ENCODE results near the gene BMP7.

The BMP7 gene

GRCh38 chr20:57188576-57189079, 77.8 kb downstream of the BMP7 start:
- Histone ChIP-seq H3K9me3 (ENCODE audit: control insufficient read depth in 2 of 2, low read length in 2 of 2) (peaks cover 0 to 3% of the 10 kb centered on the region in 2 donors), H3K27ac (ENCODE audit: low read length) (no peak overlapping the region), H3K9ac (ENCODE audit: low read length in 2 of 2) (no peak overlapping the region), H3K4me1 (ENCODE audit: control insufficient read depth, insufficient read depth, low read length) (no peaks in the 10 kb centered on the region), H3K4me3 (ENCODE audit: low read length in 2 of 2) (no peak overlapping the region), H3K27me3 (ENCODE audit: control insufficient read depth in 1 of 2, insufficient read depth in 2 of 2, low read length in 2 of 2) (no peaks in the 10 kb centered on the region), H3K36me3 (ENCODE audit: control insufficient read depth in 2 of 2, insufficient read depth in 2 of 2, low read length in 2 of 2) (no peaks in the 10 kb centered on the region)

- Histone ChIP-seq H3K27ac (ENCODE audit: low read length) (no peak overlapping the region), H3K4me3 (ENCODE audit: low read length in 2 of 2) (no peak overlapping the region), H3K4me1 (ENCODE audit: control insufficient read depth, insufficient read depth, low read length) (no peaks in the 10 kb centered on the region), H3K27me3 (ENCODE audit: control insufficient read depth in 1 of 2, insufficient read depth in 2 of 2, low read length in 2 of 2) (no peaks in the 10 kb centered on the region), H3K9ac (ENCODE audit: low read length in 2 of 2) (no peak overlapping the region), H3K36me3 (ENCODE audit: control insufficient read depth in 2 of 2, insufficient read depth in 2 of 2, low read length in 2 of 2) (no peaks in the 10 kb centered on the region), H3K9me3 (ENCODE audit: control insufficient read depth in 2 of 2, low read length in 2 of 2) (peaks cover 0 to 3% of the 10 kb centered on the region in 2 donors)
Observed at GRCh38 chr20:57188056-57188455, 78.4 kb downstream of the BMP7 start.

- Histone ChIP-seq H3K4me3 (ENCODE audit: low read length in 2 of 2) (no peak overlapping the region), H3K36me3 (ENCODE audit: control insufficient read depth in 2 of 2, insufficient read depth in 2 of 2, low read length in 2 of 2) (no peaks in the 10 kb centered on the region), H3K27me3 (ENCODE audit: control insufficient read depth in 1 of 2, insufficient read depth in 2 of 2, low read length in 2 of 2) (peaks cover 0 to 1% of the 10 kb centered on the region in 2 donors), H3K9me3 (ENCODE audit: control insufficient read depth in 2 of 2, low read length in 2 of 2) (peaks cover 0 to 3% of the 10 kb centered on the region in 2 donors), H3K27ac (ENCODE audit: low read length) (no peak overlapping the region), H3K4me1 (ENCODE audit: control insufficient read depth, insufficient read depth, low read length) (no peaks in the 10 kb centered on the region), H3K9ac (ENCODE audit: low read length in 2 of 2) (no peak overlapping the region)
Observed at GRCh38 chr20:57187068-57187634, 79.3 kb downstream of the BMP7 start.

- Histone ChIP-seq H3K36me3 (ENCODE audit: control insufficient read depth in 2 of 2, insufficient read depth in 2 of 2, low read length in 2 of 2) (no peaks in the 10 kb centered on the region), H3K4me3 (ENCODE audit: low read length in 2 of 2) (no peak overlapping the region), H3K27me3 (ENCODE audit: control insufficient read depth in 1 of 2, insufficient read depth in 2 of 2, low read length in 2 of 2) (peaks cover 0 to 2% of the 10 kb centered on the region in 2 donors), H3K9ac (ENCODE audit: low read length in 2 of 2) (no peak overlapping the region), H3K4me1 (ENCODE audit: control insufficient read depth, insufficient read depth, low read length) (no peaks in the 10 kb centered on the region), H3K27ac (ENCODE audit: low read length) (no peak overlapping the region), H3K9me3 (ENCODE audit: control insufficient read depth in 2 of 2, low read length in 2 of 2) (peaks cover 0 to 3% of the 10 kb centered on the region in 2 donors)
Observed at GRCh38 chr20:57186192-57186591, 80.2 kb downstream of the BMP7 start.

GRCh38 chr20:57185188-57185743, 81.2 kb downstream of the BMP7 start:
- Histone ChIP-seq H3K9me3 (ENCODE audit: control insufficient read depth in 2 of 2, low read length in 2 of 2) (peaks cover 0 to 3% of the 10 kb centered on the region in 2 donors), H3K36me3 (ENCODE audit: control insufficient read depth in 2 of 2, insufficient read depth in 2 of 2, low read length in 2 of 2) (no peaks in the 10 kb centered on the region), H3K4me1 (ENCODE audit: control insufficient read depth, insufficient read depth, low read length) (no peaks in the 10 kb centered on the region), H3K9ac (ENCODE audit: low read length in 2 of 2) (no peak overlapping the region), H3K27me3 (ENCODE audit: control insufficient read depth in 1 of 2, insufficient read depth in 2 of 2, low read length in 2 of 2) (peaks cover 0 to 2% of the 10 kb centered on the region in 2 donors), H3K4me3 (ENCODE audit: low read length in 2 of 2) (no peak overlapping the region), H3K27ac (ENCODE audit: low read length) (no peak overlapping the region)

- Histone ChIP-seq H3K27ac (ENCODE audit: low read length) (no peak overlapping the region), H3K4me1 (ENCODE audit: control insufficient read depth, insufficient read depth, low read length) (no peaks in the 10 kb centered on the region), H3K9me3 (ENCODE audit: control insufficient read depth in 2 of 2, low read length in 2 of 2) (peaks cover 0 to 3% of the 10 kb centered on the region in 2 donors), H3K9ac (ENCODE audit: low read length in 2 of 2) (no peak overlapping the region), H3K27me3 (ENCODE audit: control insufficient read depth in 1 of 2, insufficient read depth in 2 of 2, low read length in 2 of 2) (peaks cover 2 to 3% of the 10 kb centered on the region in 2 donors), H3K4me3 (ENCODE audit: low read length in 2 of 2) (no peak overlapping the region), H3K36me3 (ENCODE audit: control insufficient read depth in 2 of 2, insufficient read depth in 2 of 2, low read length in 2 of 2) (no peaks in the 10 kb centered on the region)
Observed at GRCh38 chr20:57183457-57184009, 82.9 kb downstream of the BMP7 start.

GRCh38 chr20:57181639-57182038, 84.8 kb downstream of the BMP7 start:
- peaks cover 3 to 5% of the 10 kb centered on the region in 2 donors for H3K27me3 ChIP-seq (ENCODE audit: control insufficient read depth in 1 of 2, insufficient read depth in 2 of 2, low read length in 2 of 2)

GRCh38 chr20:57180954-57181353, 85.5 kb downstream of the BMP7 start:
- no peaks in the 10 kb centered on the region for H3K4me1 ChIP-seq (ENCODE audit: control insufficient read depth, insufficient read depth, low read length)
- no peak overlapping the region for H3K27ac ChIP-seq (ENCODE audit: low read length)
- peaks cover 3% of the 10 kb centered on the region in 2 donors for H3K9me3 ChIP-seq (ENCODE audit: control insufficient read depth in 2 of 2, low read length in 2 of 2)
- H3K36me3 ChIP-seq (ENCODE audit: control insufficient read depth in 2 of 2, insufficient read depth in 2 of 2, low read length in 2 of 2) = no peaks in the 10 kb centered on the region
- H3K4me3 ChIP-seq (ENCODE audit: low read length in 2 of 2) = no peak overlapping the region
- H3K27me3 ChIP-seq (ENCODE audit: control insufficient read depth in 1 of 2, insufficient read depth in 2 of 2, low read length in 2 of 2) = peaks cover 3 to 5% of the 10 kb centered on the region in 2 donors
- no peak overlapping the region for H3K9ac ChIP-seq (ENCODE audit: low read length in 2 of 2)

More at GRCh38 chr20:57181639-57182038, 84.8 kb downstream of the BMP7 start:
- no peak overlapping the region for H3K9ac ChIP-seq (ENCODE audit: low read length in 2 of 2)
- H3K4me1 ChIP-seq (ENCODE audit: control insufficient read depth, insufficient read depth, low read length) = no peaks in the 10 kb centered on the region
- H3K36me3 ChIP-seq (ENCODE audit: control insufficient read depth in 2 of 2, insufficient read depth in 2 of 2, low read length in 2 of 2) = no peaks in the 10 kb centered on the region
- H3K27ac ChIP-seq (ENCODE audit: low read length) = no peak overlapping the region
- H3K9me3 ChIP-seq (ENCODE audit: control insufficient read depth in 2 of 2, low read length in 2 of 2) = peaks cover 3% of the 10 kb centered on the region in 2 donors
- no peak overlapping the region for H3K4me3 ChIP-seq (ENCODE audit: low read length in 2 of 2)

- no peaks in the 10 kb centered on the region for H3K4me1 ChIP-seq (ENCODE audit: control insufficient read depth, insufficient read depth, low read length)
- peaks cover 3% of the 10 kb centered on the region in 2 donors for H3K9me3 ChIP-seq (ENCODE audit: control insufficient read depth in 2 of 2, low read length in 2 of 2)
- H3K27ac ChIP-seq (ENCODE audit: low read length) = no peak overlapping the region
- H3K36me3 ChIP-seq (ENCODE audit: control insufficient read depth in 2 of 2, insufficient read depth in 2 of 2, low read length in 2 of 2) = no peaks in the 10 kb centered on the region
- H3K9ac ChIP-seq (ENCODE audit: low read length in 2 of 2) = no peak overlapping the region
- H3K4me3 ChIP-seq (ENCODE audit: low read length in 2 of 2) = no peak overlapping the region
- H3K27me3 ChIP-seq (ENCODE audit: control insufficient read depth in 1 of 2, insufficient read depth in 2 of 2, low read length in 2 of 2) = peaks cover 3 to 5% of the 10 kb centered on the region in 2 donors
Observed at GRCh38 chr20:57180387-57180786, 86.1 kb downstream of the BMP7 start.

- no peak overlapping the region for H3K4me3 ChIP-seq (ENCODE audit: low read length in 2 of 2)
- H3K4me1 ChIP-seq (ENCODE audit: control insufficient read depth, insufficient read depth, low read length) = no peaks in the 10 kb centered on the region
- H3K36me3 ChIP-seq (ENCODE audit: control insufficient read depth in 2 of 2, insufficient read depth in 2 of 2, low read length in 2 of 2) = no peaks in the 10 kb centered on the region
- H3K27me3 ChIP-seq (ENCODE audit: control insufficient read depth in 1 of 2, insufficient read depth in 2 of 2, low read length in 2 of 2) = peaks cover 3 to 5% of the 10 kb centered on the region in 2 donors
- H3K27ac ChIP-seq (ENCODE audit: low read length) = no peak overlapping the region
- H3K9ac ChIP-seq (ENCODE audit: low read length in 2 of 2) = no peak overlapping the region
- H3K9me3 ChIP-seq (ENCODE audit: control insufficient read depth in 2 of 2, low read length in 2 of 2) = peaks cover 0 to 3% of the 10 kb centered on the region in 2 donors
Observed at GRCh38 chr20:57179265-57179664, 87.2 kb downstream of the BMP7 start.
